AG04449 (cell line): ENCODE data around the gene C9orf78.

ENCODE experiments used
- CTCF ChIA-PET: fragments of 350-600 bp; formaldehyde crosslinking; extraction: SDS; loops from one replicate; lab custom pipeline; 2021; ENCODE audit warnings: antibody characterized with exemption; lab: Yijun Ruan, JAX
- POLR2A ChIA-PET: fragments of 400-600, 350-600 bp; formaldehyde crosslinking; extraction: SDS; loops from one replicate; lab custom pipeline; 2020; ENCODE audit warnings: antibody characterized with exemption, inconsistent platforms; lab: Yijun Ruan, JAX
- DNase-seq: peaks from one replicate; pipeline ENCODE4 v3.0.0-alpha.2; 2010; ENCODE audit warnings: low read depth, low spot score
- H3K4me3 ChIP-seq: 2 replicates; pipeline ENCODE4 v1.5.1; 2011; ENCODE audit warnings: low read depth, mild to moderate bottlenecking, control low read depth, low read length
- TF ChIP-seq, protein P1 (sequence below): IDR thresholded peaks from one replicate; pipeline ENCODE4 v1.5.1; 2011; ENCODE audit warnings: mild to moderate bottlenecking, moderate library complexity, low read length, control low read depth, inconsistent platforms; ENCODE audit not compliant: insufficient read depth; ENCODE audit errors: missing control alignments

C9orf78 gene

DNA sequence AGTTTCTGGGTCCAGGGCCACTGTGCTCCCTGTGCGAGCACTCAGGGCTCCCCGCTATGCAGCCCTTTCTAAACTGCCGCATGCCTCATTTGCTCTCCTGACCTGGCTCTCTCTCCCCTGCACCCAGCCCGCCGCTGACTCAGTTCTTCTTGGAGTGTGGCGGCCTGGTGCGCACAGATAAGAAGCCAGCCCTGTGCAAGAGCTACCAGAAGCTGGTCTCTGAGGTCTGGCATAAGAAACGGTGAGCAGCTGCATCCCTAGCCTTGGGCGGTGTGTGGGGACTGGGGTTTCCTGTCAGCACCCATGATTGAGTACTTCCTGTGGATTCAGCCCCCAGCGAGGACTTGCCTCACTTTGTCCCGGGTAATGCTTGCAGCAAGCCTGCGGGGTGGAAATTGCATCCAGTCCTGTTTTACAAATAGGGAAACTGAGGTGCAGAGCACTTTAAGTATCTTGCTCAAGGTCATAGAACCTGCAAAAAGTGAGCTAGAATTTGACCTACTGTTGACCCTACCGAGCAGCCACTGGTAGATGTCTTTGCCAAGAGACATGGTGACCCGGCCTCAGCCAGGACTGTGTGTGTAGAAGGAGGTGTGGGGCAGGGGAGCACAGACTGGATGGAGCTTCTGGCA lies 28.1 kb upstream of the C9orf78 start:
- TF ChIP-seq, protein P1, sequence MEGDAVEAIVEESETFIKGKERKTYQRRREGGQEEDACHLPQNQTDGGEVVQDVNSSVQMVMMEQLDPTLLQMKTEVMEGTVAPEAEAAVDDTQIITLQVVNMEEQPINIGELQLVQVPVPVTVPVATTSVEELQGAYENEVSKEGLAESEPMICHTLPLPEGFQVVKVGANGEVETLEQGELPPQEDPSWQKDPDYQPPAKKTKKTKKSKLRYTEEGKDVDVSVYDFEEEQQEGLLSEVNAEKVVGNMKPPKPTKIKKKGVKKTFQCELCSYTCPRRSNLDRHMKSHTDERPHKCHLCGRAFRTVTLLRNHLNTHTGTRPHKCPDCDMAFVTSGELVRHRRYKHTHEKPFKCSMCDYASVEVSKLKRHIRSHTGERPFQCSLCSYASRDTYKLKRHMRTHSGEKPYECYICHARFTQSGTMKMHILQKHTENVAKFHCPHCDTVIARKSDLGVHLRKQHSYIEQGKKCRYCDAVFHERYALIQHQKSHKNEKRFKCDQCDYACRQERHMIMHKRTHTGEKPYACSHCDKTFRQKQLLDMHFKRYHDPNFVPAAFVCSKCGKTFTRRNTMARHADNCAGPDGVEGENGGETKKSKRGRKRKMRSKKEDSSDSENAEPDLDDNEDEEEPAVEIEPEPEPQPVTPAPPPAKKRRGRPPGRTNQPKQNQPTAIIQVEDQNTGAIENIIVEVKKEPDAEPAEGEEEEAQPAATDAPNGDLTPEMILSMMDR: no peak
- DNase-seq: no peak
- no peak overlapping the region for H3K4me3 ChIP-seq
- CTCF ChIA-PET: interaction anchor here (1.2 kb wide), 1 partner anchor 22 kb away, joined by 6 read pairs; no protein-coding TSS in a partner anchor
- POLR2A ChIA-PET: no interaction called here

DNA sequence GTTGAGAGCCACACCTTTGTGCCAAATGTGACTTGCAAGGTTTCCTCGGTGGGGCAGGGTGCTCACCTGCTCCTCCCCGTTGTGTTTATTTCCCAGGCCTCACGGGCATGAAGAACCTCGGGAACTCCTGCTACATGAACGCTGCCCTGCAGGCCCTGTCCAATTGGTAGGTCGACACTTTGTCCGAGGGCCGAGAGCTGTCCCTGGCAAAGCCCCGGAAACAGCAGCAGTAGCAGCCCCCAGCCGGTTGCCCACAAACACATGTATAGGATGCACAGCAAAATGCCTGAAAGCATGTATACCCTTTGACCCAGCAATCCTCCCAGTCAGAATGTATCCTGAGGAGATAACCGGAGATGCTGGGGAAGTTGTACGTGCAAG lies 26.4 kb upstream of the C9orf78 start:
- H3K4me3 ChIP-seq: no peak overlapping the region
- no peak for DNase-seq
- ChIA-PET POLR2A (no interaction called here), CTCF (interaction anchor here (1.0 kb wide), 1 partner anchor 381 kb away, joined by 3 read pairs; no protein-coding TSS in a partner anchor)
- TF ChIP-seq, protein P1: no peak

DNA sequence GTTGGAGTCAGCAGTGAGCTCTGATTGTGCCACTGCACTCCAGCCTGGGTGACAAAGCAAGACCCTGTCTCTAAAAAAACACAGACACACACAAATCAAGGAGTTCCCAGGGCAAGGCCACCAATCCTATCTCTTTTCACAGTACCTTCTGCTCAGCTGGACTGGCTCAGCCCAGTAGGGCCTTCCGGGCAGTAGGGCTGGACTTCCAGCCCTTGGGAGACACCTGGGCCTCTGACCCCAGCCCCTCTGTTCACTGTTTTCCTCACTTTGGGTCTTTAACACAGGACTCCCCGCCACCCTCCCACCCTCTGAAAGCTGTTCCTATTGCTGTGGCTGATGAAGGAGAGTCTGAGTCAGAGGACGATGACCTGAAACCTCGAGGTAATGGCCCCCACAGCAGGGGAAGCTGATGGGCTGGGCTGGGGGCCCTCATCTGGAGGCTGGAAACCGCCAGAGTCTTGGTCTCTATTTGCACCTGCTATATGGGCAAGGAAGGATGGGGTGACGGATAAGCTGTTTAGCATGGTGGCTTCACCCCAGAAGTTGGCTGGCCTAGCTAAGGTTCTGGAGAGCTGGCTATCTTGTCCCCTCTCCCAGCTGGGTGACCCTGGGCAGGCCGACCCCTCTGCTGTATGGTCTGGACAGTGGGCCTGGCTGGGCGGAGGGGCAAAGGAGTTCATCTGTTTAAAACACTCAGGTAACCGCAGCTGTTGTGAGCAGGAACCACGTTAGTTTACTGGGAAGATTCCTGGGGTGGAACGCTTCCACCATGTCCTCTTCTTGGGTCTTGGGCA lies 25.8 kb upstream of the C9orf78 start:
- DNase-seq: no peak
- TF ChIP-seq, protein P1: no peak
- CTCF ChIA-PET: interaction anchor here (1.0 to 1.7 kb wide), 2 partner anchors 12 to 382 kb away, joined by 3 to 5 read pairs; no protein-coding TSS in a partner anchor
- H3K4me3 ChIP-seq: no peak overlapping the region
- POLR2A ChIA-PET: no interaction called here

DNA sequence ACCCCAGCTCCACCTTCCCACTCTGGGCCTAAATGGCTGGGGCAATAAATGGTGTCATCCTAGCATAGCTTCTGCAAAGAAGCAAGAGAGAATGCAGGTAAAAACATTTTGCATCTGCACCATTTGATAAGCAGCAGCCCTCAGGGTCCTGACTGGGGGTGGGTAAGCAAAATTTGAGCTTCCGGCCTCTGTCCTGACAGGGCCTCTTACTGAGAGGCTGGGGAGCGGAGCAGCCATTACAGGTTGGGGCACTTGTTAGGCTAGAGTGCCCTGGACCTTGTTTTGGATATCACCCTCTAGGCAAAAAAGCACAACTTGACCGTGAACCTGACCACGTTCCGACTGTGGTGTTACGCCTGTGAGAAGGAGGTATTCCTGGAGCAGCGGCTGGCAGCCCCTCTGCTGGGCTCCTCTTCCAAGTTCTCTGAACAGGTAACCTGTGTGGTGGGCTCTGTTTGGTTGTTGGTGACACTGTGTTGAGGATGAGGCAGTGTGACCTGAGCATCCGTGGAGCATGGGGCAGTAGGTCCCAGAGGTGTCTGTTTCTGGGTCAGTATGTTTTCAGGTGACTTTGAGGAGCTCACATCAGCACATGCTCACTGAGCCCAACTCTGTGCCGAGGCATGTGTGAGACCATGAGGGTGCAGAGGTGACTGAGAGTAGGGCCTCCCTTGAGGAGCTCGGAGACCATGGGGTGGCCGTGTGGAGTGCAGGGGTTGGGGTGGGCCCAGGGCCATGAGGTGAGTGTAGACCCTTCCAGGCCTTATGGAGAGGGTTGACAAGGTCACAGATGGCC lies 23.3 kb upstream of the C9orf78 start:
- TF ChIP-seq, protein P1: no peak
- H3K4me3 ChIP-seq: no peak overlapping the region
- no peak for DNase-seq
- POLR2A ChIA-PET: no interaction called here
- CTCF ChIA-PET: no interaction called here

DNA sequence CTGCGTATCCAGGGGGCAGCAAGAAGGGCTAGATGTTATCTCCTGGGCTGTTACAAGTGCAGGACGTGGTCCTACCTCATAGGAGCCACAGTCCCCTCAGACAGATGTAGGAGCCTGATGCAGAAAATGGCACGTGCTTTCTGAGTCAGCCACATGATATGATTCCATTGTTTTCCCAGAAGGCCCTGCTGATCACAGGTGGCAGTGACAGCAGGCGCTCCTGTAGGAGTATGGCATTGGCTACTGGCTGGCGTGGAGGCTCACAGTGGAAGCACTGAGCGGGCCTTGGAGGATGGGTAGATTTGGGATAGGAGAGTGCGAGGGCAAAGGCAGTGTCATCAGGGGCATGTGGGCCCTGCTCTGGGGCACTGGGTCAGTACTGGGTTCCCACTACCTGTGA lies 22.1 kb upstream of the C9orf78 start:
- H3K4me3 ChIP-seq: no peak overlapping the region
- no peak for DNase-seq
- TF ChIP-seq, protein P1: no peak
- POLR2A ChIA-PET: no interaction called here
- CTCF ChIA-PET: no interaction called here
